Hematopoietic multipotent progenitor cell treated with erythropoietin and hydrocortisone succinate and interleukin-3 and kit ligand, for 15 days (in vitro differentiated cells): Measurements from ENCODE around the gene ZNF544.
"Not testable (repeated sequence)": the region's sequence is repeated elsewhere in the genome, so short reads cannot be mapped to it uniquely, and the experiment has no call there.

ENCODE experiments used
- DNase-seq: peaks from one replicate; pipeline ENCODE4 v3.0.0-alpha.2; 2015; ENCODE audit warnings: low spot score

ZNF544 gene

DNA sequence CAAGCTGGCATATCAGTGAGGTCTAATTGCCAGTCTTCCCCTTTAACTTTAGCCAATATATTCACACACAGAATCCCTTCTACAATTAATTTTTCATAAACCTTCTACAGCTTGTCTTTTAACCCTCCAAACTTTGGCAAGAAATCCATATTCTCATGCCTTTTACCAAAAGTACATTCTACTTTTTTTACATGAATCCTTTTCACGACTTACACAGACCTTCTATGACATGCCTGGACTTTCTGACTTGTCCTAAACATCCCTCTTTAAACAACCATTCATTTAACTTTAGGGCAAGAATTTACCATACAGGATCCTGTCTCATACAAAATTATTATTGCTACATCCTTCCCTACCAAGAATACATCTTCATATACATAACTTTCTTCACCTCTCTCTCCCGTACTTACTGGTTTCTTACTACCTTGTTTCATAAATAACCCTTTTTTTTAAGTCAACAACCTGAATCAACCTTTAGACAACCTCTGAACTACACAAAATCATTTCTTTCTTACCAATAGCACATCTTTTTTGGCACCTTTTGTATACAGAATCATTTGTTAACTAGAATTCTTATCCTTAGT is 23.5 kb downstream of the ZNF544 start:
- no peak for DNase-seq

DNA sequence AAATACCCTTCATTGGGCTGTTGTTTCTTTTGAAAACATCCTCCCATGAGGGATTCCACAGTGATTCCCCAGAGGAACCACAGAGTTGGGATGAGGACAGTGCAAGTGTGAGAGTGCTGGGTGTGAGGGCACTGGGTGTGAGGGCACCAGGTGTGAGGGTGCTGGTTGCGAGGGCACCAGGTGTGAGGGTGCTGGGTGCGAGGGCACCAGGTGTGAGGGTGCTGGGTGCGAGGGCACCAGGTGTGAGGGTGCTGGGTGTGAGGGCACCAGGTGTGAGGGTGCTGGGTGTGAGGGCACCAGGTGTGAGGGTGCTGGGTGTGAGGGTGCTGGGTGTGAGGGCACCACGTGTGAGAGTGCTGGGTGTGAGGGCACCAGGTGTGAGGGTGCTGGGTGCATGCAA is 29.5 kb downstream of the ZNF544 start:
- DNase-seq: not testable (repeated sequence)

DNA sequence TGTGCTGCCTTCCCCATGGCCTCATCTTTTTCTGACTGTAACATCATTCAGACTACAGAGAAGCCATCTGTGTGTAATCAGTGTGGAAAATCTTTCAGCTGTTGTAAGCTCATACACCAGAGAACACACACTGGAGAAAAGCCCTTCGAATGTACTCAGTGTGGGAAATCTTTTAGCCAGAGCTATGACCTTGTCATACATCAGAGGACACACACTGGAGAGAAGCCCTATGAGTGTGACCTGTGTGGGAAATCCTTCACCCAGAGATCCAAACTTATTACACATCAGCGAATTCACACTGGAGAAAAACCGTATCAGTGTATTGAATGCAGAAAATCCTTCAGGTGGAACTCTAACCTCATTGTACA is 32.9 kb downstream of the ZNF544 start:
- DNase-seq: no peak

DNA sequence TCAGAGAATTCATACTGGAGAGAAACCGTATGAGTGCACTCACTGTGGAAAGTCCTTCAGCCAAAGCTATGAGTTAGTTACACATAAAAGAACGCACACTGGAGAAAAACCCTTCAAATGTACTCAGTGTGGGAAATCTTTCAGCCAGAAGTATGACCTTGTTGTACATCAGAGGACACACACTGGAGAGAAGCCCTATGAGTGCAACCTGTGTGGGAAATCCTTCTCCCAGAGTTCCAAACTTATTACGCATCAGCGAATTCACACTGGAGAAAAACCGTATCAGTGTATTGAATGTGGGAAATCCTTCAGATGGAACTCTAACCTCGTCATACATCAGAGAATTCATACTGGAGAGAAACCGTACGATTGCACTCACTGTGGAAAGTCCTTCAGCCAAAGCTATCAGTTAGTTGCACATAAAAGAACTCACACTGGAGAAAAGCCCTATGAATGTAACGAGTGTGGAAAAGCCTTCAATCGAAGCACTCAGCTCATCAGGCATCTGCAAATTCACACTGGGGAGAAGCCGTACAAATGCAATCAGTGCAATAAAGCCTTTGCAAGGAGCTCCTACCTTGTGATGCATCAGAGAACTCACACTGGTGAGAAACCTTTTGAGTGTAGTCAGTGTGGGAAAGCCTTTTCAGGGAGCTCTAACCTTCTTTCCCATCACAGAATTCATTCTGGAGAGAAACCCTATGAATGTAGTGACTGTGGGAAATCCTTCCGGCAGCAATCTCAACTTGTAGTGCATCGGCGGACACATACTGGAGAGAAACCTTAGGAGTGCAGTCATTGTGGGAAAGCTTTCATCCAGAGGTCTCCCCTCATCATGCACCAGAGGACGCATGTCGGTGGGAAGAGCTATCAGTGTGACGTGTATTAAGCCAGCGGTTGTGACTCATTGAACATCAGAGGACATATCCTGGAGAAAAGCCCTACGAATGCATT is 33.5 kb downstream of the ZNF544 start:
- DNase-seq: no peak

DNA sequence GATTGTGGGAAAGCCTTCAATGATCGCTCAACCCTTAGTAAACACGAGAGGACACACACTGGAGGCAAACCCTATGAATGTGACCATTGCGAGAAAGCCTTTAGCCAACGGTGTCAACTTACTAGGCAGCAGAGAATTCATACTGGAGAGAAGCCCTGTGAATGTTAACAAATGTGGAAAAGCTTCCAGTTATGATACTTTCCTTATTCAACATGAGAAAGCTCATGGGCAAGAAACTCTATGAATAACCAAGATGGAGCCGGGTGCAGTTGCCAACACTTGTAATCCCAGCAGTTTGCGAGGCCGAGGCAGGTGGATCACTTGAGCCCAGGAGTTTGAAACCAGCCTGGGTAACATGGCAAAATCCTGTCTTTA is 34.2 kb downstream of the ZNF544 start:
- DNase-seq: no peak

DNA sequence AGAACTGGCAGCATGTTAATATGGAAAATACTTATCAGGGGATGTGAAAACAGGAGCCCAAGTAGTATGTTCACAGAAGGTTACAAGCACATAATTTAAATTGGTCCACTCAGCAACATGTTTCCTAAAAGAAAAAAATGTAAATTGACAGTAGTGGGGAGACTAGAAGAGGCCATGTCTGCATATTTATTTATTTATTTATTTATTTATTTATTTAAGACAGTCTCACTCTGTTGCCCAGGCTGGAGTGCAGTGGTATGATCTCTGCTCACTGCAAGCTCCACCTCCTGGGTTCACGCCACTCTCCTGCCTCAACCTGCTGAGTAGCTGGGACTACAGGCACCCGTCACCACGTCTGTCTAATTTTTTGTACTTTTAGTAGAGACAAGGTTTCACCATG is 36.4 kb downstream of the ZNF544 start:
- DNase-seq: no peak

DNA sequence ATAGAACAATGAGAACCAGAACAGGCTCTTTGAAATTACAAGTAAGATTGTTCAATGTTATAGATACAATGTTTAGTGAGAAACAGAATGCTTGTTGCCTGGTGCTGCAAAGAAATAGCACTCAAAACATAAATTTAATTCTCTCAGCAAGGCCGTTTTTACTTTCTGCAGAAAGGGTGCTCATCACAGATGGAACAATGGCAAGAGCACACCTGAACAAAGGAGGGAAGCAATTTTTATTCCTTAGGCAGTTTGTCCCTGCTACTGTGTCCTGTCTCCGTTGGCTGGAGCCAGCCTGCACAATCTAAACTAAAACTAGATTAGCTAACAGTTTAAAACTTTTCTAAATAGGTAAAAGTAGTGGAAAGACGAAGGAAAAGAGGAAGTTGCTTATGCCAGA is 39.6 kb downstream of the ZNF544 start:
- DNase-seq: no peak

DNA sequence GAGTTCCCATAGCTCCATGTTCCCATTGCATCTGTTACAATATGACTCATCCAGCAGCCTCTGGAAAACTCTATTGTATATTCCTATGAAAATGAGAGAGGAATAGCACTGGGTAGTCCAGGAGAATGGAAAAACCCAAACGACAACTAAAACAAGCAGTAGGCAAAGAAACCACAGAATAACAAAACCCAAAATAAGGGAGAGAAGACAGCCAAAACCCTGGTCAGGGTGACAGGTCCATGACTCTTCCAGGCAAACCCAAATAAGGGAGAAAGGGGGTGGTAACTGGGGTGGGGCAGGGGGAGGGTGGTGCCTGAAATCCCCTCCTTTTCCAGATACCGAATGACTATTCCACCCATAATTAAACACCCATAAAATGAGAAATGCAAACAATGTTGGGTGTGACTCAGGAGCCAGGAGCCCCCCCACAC is 46.1 kb downstream of the ZNF544 start:
- no peak for DNase-seq

DNA sequence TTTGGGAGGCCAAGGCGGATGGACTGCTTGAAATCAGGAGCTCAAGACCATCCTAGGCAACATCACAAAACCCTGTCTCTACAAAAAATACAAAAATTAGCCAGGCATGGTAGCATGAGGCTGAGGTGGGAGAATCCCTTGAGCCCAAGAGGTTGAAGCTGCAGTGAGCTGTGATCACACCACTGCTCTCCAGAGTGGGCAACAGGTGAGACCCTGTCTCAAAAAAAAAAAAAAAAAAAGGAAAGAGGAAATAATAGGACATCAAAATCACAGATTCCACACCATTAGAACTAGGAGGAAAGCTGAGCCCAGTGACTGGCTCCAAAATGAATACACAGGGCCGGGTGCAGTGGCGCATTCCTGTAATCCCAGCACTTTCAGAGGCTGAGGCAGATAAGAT is 46.9 kb downstream of the ZNF544 start:
- no peak for DNase-seq

DNA sequence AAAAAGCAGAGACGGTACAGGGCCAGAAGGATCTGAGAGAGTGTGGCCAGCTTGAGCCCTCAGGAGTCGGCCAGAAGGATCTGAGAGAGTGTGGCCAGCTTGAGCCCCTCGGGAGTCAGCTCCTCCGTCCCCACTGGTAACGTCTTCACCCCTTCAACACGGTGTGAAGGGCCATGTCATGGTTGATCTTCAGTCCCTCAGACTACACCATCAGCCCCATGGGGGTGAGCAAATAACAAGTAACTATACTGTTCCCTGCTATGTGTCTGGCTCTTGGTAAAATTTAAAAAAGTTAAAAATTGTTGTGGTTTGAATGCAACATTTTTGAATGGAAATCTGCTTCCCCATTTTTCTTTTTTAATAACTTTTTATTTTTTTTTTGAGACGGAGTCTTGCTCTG is 48.5 kb downstream of the ZNF544 start:
- DNase-seq: no peak

DNA sequence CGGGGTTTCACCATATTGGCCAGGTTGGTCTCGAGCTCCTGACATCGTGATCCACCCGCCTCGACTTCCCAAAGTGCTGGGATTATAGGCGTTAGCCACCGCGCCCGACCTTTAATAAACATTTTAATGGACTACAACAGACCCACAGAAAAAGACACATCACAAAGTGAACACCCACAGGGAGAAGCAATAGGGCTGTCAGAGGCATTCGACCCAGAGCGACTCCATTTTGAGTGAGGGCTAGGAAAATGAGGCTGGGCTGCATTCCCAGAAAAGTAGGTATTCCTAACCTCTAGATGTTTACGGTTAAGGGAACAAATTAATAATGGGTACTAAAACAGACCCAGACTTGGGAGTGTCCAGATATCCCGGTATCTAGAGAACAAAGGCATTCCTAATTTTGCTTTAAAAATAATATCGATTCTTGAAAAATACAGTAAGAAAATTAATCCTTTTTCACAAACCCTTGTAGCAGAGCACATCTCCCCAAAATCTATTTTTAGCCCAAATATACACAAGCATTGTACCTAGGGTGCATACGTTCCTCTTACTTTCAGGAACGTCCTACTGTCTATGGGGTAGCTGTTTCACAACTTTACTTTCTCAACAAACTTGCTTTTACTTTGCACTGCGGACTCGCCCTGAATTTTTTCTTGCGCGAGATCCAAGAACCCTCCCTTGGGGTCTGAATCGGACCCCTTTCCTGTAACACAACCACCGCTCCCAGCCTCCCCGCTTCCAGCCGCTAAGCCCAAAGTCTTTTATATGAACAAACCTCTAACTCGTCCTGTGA is 49.2 kb downstream of the ZNF544 start:
- DNase-seq: no peak

DNA sequence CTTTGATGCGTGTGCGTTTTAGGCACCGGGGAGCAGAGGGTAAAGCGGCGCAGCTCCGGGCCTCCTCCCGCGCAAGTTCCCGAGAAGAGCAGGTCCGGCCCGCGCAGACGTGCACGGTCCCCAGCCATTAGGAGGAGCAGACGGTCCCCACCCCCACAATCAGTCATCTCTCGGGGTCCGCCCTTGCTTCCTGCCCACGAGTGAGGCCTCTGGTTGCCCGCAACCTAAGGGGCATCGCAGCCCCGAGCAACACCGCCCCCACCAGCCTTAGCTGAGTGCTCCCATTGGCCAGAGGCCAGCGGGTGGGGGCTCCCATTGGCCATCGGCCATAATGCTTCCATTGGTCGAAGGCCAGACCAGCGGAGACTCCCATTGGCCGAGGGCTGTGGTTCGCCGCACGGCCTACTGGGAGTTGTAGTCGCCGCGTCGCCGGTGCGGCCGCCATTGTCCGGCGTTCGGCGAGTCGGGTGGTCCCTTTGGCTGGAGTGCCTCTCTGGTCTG is 49.9 kb downstream of the ZNF544 start, which contains the start of gene ZNF8:
Gene ZNF8, plus strand, starts transcription at position 415 of the 501 bp plus-strand sequence. CDS start 127 bp downstream, outside the sequence.
- DNase-seq: peak; percentile 96

DNA sequence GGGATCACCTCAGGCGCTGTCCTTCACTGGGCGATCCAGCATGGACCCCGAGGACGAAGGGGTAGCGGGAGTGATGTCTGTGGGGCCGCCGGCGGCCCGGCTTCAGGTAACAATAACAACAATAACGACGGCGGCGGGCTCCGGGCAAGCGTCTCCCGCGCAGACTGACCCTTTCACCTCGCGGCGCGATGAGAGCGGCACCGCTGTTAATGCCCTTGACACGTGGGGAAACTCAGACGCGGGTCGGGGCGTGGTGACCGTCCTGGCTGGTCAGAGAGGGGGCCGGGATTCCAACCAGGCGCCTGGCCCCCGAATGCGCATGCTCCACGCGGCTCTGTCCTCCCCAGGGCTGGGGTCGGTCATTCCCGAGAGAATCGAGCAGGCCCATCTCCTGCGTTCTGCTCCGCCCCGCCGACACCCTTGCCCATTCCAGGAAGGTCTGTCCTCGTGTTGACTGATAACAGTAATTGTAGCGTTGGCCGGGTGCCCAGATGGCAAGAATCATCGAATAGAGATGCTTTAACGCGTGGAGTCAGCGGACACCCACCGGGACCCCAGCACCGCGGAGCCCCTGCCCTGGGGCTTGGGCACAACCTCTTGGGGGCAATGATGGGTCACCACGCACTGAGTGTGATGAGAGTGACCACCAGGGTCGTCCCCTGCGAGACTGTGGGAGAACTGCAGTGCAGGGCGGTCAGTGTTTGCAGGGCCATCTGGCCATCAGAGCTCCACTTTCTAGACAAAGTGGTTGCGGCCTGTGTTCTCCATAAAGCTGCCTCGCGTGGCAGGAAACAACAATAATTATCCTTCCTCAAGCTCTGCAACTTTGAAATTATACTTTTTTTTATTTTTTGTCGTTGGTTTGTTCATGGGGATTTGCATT is 50.6 kb downstream of the ZNF544 start:
- peak; percentile 87 for DNase-seq

DNA sequence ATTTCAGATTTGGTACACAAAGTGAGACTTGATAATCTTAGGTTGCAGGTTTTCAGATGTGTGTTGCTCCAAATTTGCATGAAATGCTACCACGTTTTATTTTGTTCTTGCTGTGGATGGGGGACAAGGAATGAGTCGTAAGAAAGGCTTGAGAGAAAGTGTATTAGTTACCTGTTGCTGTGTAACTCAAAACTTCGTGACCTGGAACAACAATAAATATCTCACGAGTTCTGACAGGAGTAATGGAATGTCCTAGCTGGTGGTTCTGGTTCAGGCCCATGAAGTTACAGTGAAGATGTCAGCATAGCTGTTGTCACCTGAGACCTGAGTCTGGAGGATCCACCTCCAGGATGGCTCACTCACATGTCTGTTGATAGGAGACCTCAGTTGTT is 51.2 kb downstream of the ZNF544 start:
- DNase-seq: no peak

DNA sequence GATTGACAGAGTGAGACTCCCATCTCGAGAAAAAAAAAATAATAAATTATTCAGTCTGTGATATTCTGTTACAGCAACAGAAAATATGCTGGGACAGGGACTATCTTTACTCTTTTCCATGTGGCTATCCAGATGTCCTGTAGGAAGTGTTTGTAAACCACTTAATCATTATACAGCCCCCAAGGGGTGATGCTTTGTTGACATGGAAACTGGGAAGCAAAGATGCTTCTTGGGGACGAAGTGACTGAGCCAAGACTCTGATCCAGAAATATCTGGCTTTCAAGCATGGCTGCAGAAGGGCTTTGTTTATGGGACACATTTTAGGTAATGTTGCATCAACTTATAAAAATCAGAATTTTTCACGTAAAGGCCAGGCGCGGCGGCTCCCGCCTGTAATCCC is 55.5 kb downstream of the ZNF544 start:
- no peak for DNase-seq

DNA sequence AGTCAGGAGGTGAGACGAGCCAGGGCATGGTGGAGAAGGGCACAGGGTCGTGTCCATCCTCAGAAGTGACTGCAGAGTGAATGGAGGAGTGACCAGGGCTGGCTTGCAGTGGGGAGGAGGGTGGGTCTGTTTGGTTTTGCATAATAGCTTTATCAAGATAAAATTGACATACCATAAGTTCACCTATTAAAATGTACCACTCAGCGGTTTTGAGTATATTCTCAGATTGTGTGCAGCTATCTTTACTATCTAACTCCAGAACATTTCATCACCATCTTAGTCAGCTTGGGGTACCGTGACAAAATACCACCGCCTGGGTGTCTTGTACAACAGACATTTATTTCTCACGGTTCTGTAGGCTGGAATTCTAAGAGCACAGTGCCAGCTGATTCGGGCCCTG is 63.2 kb downstream of the ZNF544 start:
- DNase-seq: no peak

DNA sequence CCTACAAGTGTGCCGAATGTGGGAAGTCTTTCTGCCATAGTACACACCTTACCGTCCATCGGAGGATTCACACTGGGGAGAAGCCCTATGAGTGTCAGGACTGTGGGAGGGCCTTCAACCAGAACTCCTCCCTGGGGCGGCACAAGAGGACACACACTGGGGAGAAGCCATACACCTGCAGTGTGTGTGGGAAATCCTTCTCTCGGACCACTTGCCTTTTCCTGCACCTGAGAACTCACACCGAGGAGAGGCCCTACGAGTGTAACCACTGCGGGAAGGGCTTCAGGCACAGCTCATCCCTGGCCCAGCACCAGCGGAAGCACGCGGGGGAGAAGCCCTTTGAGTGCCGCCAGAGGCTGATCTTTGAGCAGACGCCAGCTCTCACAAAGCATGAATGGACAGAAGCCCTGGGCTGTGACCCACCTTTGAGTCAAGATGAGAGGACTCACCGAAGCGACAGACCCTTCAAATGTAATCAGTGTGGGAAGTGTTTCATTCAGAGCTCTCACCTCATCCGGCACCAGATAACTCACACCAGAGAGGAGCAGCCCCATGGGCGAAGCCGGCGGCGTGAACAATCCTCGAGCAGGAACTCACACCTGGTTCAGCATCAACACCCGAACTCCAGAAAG is 66.1 kb downstream of the ZNF544 start:
- DNase-seq: no peak

DNA sequence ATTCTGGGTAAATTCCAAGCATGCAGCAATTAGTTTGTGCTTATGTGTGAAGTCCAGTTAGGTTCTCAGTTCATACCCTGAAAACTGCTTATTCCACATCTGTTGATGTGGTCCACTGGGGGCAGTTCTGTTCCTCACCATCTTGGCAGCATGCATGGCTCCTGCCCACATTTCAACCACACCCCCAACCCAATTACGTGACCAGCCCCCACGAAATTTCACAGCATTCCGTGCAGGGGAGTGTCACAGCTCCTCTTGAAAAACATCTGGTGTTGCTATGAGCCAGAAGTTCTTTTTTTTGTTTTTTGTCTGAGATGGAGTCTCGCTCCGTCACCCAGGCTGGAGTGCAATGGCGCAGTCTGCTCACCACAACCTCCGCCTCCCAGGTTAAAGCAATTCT is 67.4 kb downstream of the ZNF544 start:
- DNase-seq: no peak

DNA sequence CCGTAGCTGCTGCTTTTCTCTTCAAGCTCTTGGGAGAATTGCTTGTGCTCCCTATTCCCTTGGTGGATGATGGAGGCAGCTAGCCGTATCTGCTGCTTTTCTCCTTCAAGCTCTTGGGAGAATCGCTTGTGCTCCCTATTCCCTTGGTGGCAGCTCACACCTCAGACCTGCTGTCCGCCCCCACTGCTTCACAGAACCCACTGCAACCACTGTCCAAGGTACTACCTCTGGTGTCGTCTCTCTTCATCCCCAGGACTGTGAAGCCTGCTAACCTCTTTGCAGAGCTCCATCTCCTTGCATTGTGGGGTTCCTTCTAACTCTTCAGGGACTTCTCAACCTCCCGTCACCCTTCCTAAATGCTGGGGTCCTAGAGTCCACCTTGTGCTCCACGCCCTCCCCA is 71.9 kb downstream of the ZNF544 start:
- no peak for DNase-seq

DNA sequence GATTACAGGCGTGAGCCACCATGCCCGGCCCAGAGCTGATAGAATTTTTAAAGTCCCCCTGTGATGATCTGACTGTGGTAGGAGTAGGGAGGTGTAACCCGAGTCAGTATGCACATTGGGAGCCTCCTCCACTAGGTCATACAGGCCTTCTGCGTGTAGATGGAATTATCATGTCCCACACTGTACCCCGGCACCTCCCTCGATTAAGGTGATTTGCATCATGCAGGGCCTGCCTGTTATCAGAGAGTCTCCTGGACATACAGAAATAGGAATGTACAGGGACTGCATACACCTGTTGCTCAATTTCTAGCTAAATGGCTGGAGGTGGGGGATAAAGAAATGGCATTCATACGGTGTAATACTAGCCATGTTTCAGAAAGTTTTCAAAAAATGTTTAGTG is 75.5 kb downstream of the ZNF544 start:
- DNase-seq: no peak

DNA sequence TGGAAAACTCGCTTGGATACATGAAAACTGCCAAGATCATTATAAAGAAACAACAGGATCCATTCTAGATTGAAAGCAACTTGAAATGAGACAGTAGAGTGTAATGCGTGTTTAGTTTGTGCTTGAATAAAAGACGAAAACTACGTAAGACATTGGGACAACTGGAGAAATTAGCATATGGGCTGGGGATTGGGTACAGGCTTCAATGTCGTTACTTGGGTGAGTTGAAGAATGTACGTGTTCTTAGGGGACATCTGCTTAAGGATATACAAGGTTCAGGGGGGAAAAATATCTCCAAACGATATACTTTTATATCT is 76.0 kb downstream of the ZNF544 start:
- DNase-seq: no peak
